ENCODE measurements around the gene DENND10.

DENND10 gene

GRCh38 chr10:119080521-119081259, 23.2 kb upstream of the DENND10 start, which contains the start of gene EIF3A:
Gene EIF3A, minus strand, starts transcription at chr10:119080817. Its CDS starts 141 bp downstream, at chr10:119080676.
- CTCF ChIA-PET = no interaction called here
- peak; percentile 97 for DNase-seq (ENCODE audit: extremely low spot score)
- TF ChIP-seq L3MBTL2 (conservative IDR thresholded peaks at IDR 0.05) (peak; percentile 79), FOXK2 (IDR thresholded peaks at IDR 0.05) (no peak), ELF4 (IDR thresholded peaks at IDR 0.05) (peak; percentile 49; the same call in 1 of the 2 replicates)
- POLR2A ChIA-PET = interaction anchor here (0.6 to 1.6 kb wide), 6 partner anchors 10 to 87 kb away, joined by 3 to 9 read pairs (median 4); partner anchors contain the start of gene DENND10

DNA sequence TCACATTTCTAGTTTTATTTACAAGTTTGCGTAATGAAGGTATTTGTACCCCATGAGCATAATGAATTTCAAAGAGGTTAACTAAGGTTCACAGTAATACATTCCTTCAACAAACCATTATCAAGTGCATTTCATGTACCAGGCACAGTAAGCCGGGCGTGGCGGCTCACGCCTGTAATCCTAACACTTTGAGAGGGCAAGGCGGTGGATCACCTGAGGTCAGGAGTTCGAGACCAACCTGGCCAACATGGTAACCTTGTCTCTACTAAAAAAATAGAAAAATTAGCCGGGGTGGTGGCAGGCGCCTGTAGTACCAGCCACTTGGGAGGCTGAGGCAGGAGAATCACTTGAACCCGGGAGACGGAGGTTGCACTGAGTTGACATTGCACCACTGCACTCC, 19.0 kb upstream of the DENND10 start:
- DNase-seq (ENCODE audit: extremely low spot score) = no peak
- CTCF ChIA-PET = interaction anchor here (1.2 kb wide), 1 partner anchor 115 kb away, joined by 3 read pairs; no protein-coding TSS in a partner anchor
- POLR2A ChIA-PET = interaction anchor here (1.1 kb wide), 1 partner anchor 19 kb away, joined by 3 read pairs; the partner anchor contains the start of gene DENND10
- TF ChIP-seq FOXM1 (IDR thresholded peaks at IDR 0.05; ENCODE audit: borderline replicate concordance) (no peak), ELF4 (IDR thresholded peaks at IDR 0.05) (no peak), TARDBP (IDR thresholded peaks at IDR 0.05) (no peak), L3MBTL2 (conservative IDR thresholded peaks at IDR 0.05) (no peak), SUZ12 (IDR thresholded peaks at IDR 0.05) (no peak), HDGF (IDR thresholded peaks at IDR 0.05; ENCODE audit: borderline replicate concordance) (no peak), NFRKB (IDR thresholded peaks at IDR 0.05) (no peak), FOXK2 (IDR thresholded peaks at IDR 0.05) (no peak), SP1 (IDR thresholded peaks at IDR 0.05) (no peak), BHLHE40 (IDR thresholded peaks at IDR 0.05; ENCODE audit: borderline replicate concordance) (no peak), FOXA1 (IDR thresholded peaks at IDR 0.05) (no peak), CTBP1 (IDR thresholded peaks at IDR 0.05; ENCODE audit: borderline replicate concordance) (no peak), ZNF384 (IDR thresholded peaks at IDR 0.05) (no peak), LEF1 (IDR thresholded peaks at IDR 0.05; ENCODE audit: borderline replicate concordance) (no peak), ARNT (IDR thresholded peaks at IDR 0.05) (no peak)
- TF ChIP-seq, protein P1, sequence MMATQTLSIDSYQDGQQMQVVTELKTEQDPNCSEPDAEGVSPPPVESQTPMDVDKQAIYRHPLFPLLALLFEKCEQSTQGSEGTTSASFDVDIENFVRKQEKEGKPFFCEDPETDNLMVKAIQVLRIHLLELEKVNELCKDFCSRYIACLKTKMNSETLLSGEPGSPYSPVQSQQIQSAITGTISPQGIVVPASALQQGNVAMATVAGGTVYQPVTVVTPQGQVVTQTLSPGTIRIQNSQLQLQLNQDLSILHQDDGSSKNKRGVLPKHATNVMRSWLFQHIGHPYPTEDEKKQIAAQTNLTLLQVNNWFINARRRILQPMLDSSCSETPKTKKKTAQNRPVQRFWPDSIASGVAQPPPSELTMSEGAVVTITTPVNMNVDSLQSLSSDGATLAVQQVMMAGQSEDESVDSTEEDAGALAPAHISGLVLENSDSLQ (IDR thresholded peaks at IDR 0.05) = no peak

DNA sequence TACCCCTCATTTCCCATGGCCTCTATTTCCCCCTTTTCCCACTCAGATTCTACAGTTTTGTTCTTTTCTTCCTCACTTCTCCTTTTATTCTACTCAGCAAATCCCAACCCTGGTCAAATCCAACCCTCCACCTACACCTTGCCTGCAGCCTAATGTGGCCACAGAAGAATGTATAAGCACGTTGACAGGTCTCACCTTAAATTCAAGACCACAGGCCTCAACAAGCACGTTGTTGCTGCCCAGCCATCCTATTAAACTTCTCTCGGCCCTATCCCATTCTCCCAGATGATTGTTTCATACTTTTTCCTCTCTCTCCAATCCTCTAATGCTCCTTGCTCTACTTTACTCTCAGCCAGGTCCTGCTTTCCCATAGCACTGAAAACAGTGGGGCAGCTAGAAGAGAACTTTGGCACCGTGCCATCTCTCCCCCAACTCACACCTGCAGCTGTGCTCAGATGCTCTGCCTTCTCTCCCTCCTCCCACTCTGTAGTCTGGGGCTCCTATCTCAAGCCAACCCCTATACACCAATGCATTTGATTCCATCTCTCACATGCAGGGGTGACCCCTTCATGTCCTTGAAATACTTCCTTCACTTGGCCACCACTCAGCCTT, 16.5 kb upstream of the DENND10 start:
- POLR2A ChIA-PET = no interaction called here
- DNase-seq (ENCODE audit: extremely low spot score) = no peak

GRCh38 chr10:119090026-119090795, 13.7 kb upstream of the DENND10 start:
- TF ChIP-seq FOXK2 (IDR thresholded peaks at IDR 0.05) (no peak), LEF1 (IDR thresholded peaks at IDR 0.05; ENCODE audit: borderline replicate concordance) (no peak), BHLHE40 (IDR thresholded peaks at IDR 0.05; ENCODE audit: borderline replicate concordance) (no peak), SP1 (IDR thresholded peaks at IDR 0.05) (no peak)
- no peak for DNase-seq (ENCODE audit: extremely low spot score)
- POLR2A ChIA-PET = interaction anchor here (0.9 to 1.9 kb wide), 3 partner anchors 10 to 14 kb away, joined by 3 to 5 read pairs (median 5); partner anchors contain the start of genes DENND10 and EIF3A
- CTCF ChIA-PET = no interaction called here

More for the DNA sequence above, 16.5 kb upstream of the DENND10 start:
- no peak for TF ChIP-seq ZNF384 (IDR thresholded peaks at IDR 0.05)
- TF ChIP-seq, protein P1 (IDR thresholded peaks at IDR 0.05) = no peak
- no peak for TF ChIP-seq LEF1 (IDR thresholded peaks at IDR 0.05; ENCODE audit: borderline replicate concordance)
- CTCF ChIA-PET = no interaction called here

DNA sequence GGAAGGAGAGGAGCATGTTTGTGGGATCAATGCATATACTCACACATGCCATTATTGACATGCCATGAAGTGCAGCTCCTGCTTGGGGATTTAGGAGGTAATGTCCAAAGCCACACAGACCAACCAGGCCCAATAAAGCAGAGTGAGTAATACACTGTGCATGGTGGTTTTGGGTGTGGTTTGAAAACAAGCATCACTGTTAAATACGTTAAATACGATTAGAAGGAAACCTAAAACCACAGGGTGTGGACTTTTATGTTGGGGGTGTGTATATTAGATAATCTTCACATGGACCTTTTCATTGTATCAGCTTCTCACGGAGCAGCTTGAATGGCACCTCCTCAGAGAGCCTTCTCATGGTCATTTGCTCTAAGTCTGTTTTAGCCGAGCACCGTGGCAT, 12.9 kb upstream of the DENND10 start:
- DNase-seq (ENCODE audit: extremely low spot score) = no peak
- TF ChIP-seq LEF1 (IDR thresholded peaks at IDR 0.05; ENCODE audit: borderline replicate concordance) (no peak), FOXA1 (IDR thresholded peaks at IDR 0.05) (no peak), L3MBTL2 (conservative IDR thresholded peaks at IDR 0.05) (no peak), FOXM1 (IDR thresholded peaks at IDR 0.05; ENCODE audit: borderline replicate concordance) (no peak), SUZ12 (IDR thresholded peaks at IDR 0.05) (no peak), CTBP1 (IDR thresholded peaks at IDR 0.05; ENCODE audit: borderline replicate concordance) (no peak), BHLHE40 (IDR thresholded peaks at IDR 0.05; ENCODE audit: borderline replicate concordance) (no peak), HDGF (IDR thresholded peaks at IDR 0.05; ENCODE audit: borderline replicate concordance) (no peak), ELF4 (IDR thresholded peaks at IDR 0.05) (no peak), TARDBP (IDR thresholded peaks at IDR 0.05) (no peak), FOXK2 (IDR thresholded peaks at IDR 0.05) (no peak), SP1 (IDR thresholded peaks at IDR 0.05) (no peak), NFRKB (IDR thresholded peaks at IDR 0.05) (no peak), ZNF384 (IDR thresholded peaks at IDR 0.05) (no peak), ARNT (IDR thresholded peaks at IDR 0.05) (no peak)
- TF ChIP-seq, protein P1 (IDR thresholded peaks at IDR 0.05) = no peak
- ChIA-PET POLR2A (interaction anchor here (0.9 to 1.9 kb wide), 3 partner anchors 10 to 13 kb away, joined by 3 to 5 read pairs (median 5); partner anchors contain the start of genes DENND10 and EIF3A), CTCF (no interaction called here)

Measured in HEK293T (cell line).